Stimulated activated CD4-positive, alpha-beta T cell treated with anti-CD3 and anti-CD28 coated beads, Interleukin-4, amount 100 ng/mL, for 48 hours (primary cell): ENCODE results near the gene GZMH.
A peak's percentile ranks its signal among the peaks of the same experiment; 100 is the strongest.
"Not testable (repeated sequence)": the region's sequence is repeated elsewhere in the genome, so short reads cannot be mapped to it uniquely, and the experiment has no call there.

Experiments
- DNase-seq, 2 donors: peaks; one replicate each; pipeline ENCODE4 v3.0.0-alpha.2; 2020; ENCODE audit warnings: low read depth in 2 of 2

The GZMH gene, protein sequence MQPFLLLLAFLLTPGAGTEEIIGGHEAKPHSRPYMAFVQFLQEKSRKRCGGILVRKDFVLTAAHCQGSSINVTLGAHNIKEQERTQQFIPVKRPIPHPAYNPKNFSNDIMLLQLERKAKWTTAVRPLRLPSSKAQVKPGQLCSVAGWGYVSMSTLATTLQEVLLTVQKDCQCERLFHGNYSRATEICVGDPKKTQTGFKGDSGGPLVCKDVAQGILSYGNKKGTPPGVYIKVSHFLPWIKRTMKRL

DNA sequence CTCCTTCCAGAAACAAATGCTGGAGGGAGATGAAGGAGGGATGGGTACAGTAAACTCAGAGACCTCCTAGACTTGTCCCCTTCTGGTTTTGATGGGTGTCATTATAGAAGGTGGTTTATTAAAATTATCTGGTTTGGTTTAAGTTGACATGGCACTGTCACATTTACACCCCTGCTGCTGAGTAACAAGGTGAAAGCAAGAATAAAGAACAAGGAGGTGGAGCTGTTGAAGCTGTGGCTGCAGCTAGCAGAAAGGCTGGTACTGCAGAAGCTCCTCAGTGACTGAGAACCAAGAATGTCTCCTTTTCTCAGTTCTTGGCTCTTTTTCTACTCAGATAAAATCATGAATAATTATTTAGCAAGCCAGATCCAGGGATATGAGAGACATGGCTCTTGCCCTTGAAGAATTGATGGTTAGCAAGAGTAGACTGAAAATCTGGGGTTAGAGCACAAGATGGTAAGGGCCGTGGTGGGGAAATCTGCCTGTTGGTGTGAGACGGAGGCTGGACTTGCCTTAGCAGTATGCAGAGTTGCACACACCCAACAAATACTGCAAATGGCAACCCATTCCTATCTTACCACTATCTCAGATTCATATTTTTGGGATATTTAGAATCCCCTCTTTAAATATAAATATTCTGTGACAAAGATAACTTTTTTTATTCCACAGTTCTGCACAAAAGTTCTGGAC, at the start of gene GZMH:
Gene GZMH, minus strand, starts transcription at position 31 of the 690 bp plus-strand sequence. CDS start 72 bp downstream, outside the sequence.
- DNase-seq = no peak

DNA sequence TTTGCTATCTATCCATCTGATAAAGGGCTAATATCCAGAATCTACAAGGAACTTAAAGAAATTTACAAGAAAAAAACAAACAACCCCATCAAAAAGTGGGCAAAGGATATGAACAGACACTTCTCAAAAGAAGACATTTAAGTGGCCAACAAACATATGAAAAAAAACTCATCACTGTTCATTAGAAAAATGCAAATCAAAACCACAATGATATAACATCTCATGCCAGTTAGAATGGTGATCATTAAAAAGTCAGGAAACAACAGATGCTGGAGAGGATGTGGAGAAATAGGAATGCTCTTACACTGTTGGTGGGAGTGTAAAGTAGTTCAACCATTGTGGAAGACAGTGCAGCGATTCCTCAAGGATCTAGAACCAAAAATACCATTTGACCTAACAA, 38.9 kb upstream of the GZMH start:
- not testable (repeated sequence) for DNase-seq

DNA sequence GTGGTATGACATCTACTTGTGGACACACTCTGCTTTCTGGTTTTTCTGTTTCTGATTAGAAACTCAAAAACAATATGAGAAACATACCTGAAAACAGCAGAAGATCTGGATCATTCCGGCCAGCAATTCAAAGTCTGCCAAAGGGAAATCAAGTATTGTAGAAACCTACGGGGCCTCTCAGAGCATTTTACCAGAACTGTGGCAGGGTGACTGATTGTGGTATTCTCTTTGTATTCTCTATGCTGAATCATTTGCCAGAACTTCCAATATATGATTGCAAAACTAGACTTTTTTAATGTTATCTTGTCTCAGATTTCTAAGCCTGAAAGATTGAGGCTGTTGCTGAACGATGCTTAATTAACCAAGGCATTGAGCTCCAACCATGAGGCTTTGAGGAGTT, 30.4 kb upstream of the GZMH start:
- DNase-seq = no peak

DNA sequence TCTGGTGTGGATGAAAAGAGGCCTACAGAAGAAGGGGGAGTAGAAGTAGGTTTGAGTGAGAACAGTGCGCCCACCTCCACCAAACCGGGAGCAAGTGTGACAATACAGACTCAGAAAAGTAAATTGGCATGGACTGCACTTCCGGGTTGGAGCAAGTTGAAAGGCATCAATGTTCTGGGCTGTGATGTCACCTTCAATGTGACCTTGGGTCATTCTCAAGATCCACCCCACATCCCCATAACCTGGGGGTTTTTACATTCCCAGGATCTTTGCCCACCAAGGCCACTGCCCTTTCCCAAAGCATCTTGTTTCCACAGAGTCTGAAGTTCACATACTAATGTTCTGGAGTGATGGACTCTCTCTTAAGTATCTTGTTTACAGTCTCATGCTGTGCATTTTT, 29.8 kb upstream of the GZMH start:
- DNase-seq = no peak

DNA sequence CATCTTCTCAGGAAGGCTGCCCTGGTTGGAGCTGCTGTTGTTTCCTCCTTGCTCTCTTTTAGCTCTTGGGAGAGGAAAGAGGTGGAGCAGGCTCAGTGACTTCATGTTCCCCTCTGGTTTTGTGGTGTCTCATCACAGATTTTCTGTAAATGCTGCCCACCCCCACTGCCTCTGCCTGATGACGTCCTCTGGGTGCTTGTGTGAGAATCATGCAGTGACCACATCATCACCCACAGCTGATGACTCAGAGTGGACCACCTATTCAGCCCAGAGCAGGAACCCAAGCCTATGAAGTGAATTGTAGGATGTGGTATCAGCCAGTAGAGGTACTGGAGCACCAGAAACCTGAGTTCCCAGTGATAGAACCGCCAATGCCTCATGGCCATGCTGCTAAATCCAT, 24.7 kb upstream of the GZMH start, which contains the start of gene GZMB:
Gene GZMB, minus strand, starts transcription at position 33 of the 400 bp plus-strand sequence. Its CDS starts 30 bp downstream, at position 3.
- peak; percentile 55 to 65 for DNase-seq

DNA sequence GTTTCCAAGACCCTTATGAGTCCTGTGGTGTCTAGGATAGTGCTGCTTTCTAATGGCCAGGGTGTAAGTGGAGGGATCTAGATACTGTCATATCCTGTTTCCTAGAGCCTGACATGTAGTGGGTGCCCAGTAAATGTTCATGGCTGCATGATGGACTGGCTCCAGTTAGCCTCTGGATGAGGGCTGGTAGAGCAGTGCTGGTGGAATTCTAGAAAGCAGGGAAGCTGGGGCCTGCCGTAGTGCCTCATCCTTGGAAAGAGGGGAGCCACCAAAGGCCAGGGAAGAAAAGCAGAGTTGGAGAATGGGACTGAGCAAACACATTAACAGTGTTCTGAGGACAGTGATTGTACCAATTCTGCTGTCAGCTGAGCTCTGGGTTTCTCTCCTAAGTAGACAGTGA, 23.9 kb upstream of the GZMH start:
- DNase-seq = no peak

DNA sequence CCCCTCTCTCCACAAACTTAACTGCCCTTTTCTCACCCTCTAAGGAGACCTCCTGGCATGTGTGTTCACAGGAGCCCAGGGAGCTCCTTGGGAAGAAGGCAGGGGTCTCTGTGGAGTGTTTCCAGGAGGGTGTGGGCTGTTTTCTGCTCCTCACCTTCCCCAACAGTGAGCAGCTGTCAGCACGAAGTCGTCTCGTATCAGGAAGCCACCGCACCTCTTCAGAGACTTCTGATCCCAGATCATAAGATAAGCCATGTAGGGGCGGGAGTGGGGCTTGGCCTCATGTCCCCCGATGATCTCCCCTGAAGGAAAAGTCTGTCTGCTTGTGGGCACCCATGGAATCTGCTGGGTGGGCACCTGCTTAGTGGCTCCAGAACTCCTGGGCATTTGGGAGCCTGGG, 23.3 kb upstream of the GZMH start:
- DNase-seq = no peak

DNA sequence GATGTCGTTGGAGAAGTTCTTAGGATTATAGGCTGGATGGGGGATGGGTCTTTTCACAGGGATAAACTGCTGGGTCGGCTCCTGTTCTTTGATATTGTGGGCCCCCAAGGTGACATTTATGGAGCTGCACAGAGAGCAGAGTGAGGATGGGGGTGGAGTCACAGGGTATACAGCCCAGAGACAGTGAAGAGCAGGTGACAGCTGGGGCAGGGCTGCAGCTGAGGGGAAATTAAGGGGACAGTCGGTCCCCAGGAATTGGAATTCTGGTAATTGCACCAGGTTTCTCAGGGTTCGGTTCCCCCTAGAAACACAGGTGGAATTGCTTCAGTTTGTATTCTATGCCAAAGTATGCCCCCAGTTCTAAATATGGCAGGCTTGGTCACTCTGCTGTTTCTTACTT, 22.9 kb upstream of the GZMH start:
- DNase-seq = no peak

DNA sequence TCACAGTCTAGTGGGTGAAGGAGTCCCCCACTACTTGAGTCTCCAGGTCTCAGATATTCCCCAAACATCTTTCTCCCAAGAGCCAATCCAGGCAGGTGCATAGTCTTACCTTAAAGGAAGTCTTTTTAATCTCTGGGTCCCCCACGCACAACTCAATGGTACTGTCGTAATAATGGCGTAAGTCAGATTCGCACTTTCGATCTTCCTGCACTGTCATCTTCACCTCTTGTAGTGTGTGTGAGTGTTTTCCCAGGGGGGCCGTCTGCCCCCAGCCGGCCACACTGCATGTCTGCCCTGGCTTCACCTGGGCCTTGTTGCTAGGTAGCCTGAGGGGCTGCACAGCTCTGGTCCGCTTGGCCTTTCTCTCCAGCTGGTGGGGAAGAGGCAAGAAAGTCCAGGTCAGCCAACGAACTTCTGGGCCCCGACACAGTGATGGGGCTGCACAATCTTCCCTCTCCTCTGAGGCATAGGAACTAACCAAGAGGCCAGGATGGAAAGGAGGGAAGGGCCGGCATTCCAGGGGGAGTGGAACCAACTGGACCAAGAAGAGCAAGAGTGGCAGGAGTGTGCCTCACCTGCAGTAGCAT, 22.4 kb upstream of the GZMH start:
- no peak for DNase-seq

DNA sequence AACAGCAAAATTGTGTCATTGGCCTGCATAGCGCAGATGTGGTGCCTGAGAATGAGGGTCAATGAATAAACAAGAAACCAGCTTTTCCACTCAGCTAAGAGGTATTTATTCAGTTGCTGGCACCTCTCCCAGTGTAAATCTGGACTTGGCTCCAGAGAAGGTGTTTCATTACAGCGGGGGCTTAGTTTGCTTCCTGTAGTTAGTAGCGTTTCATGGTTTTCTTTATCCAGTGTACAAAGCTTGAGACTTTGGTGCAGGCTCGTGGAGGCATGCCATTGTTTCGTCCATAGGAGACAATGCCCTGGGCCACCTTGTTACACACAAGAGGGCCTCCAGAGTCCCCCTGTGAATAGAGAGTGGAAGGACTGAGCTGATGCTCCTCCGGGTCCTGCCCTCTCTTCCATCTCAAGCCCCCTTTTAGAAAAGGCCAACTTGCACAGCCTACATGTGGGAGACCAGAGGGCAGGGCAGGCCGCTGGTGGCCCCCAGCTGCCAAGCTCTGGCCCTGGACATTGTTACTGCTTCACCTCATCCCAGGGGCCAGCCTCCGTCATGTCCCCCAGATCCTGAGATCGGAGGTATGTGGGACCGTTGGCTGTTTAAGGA, 21.5 kb upstream of the GZMH start:
- no peak for DNase-seq

DNA sequence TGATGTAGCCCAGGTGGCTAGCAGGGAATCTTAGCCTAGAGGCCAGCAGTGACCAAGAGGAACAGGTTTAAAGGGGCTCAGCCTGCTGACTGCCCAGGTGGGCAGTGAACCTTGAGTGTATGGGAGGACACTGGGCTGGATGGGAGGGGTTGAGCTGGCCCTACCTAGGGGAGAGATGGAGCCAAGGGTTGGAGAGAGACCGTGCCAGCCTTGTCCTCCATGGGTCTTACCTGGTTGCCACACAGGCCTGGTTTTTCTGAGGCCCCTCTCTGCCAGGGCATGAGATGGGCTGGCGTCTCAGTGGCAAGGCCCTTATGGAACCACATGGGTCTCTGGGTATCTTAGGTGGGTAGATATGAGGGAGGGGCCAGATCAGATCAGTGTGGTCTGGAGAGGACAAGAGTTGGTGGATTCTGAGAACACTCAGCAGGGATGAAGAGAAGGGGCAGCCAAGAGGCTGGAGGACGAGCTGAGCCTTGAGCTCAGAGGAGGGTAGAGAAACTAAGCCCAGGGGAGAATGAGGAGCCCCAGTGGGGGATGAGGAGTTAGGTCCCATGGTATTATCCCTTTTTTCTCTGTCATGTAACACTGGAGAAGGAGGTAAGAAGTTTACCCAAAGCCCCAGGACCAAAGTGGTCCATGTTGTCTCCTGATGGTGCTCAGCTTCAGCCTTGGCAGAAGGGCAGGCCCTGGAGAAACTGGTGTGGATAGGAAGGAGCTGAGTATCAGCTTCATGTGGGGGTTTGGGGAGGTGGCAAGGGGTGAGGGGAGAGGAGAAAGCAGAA, 20.8 kb upstream of the GZMH start:
- no peak for DNase-seq

DNA sequence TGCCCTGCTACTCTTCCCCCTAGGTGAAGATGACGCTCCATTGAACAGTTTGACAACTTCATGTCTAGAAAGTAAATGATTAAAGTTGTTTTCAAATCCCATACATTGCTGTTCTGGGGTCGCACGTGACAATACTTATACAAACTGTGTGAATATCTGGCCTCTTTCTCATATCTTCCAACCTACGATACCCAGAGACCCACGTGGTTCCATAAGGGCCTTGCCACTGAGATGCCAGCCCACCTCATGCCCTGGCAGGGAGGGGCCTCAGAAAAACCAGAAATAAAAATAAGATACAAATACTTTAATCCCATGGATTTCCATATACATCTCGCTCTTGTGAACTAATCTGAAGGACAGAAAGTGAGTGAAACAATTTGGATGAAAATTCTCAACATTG, 20.0 kb upstream of the GZMH start:
- no peak for DNase-seq

DNA sequence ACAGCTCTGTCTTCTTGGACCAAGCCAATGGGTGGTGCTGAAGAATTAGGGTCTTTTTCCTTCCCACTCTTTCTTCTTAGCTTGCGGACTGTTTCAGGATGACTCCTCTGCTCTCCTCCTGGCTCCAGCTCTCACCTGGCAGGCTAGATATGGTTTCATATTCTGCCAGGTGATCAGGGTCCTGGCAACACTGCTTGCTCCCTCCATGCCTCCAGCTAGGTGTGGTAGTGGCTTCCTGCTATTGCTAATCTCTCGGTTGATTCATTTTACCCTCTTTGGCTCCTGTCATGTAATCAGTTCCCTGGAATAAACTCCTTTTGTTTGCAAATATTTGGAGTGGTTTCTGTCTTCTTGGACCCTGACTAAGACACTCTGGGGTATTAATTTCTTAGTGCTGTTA, 4.3 kb upstream of the GZMH start:
- DNase-seq = no peak

DNA sequence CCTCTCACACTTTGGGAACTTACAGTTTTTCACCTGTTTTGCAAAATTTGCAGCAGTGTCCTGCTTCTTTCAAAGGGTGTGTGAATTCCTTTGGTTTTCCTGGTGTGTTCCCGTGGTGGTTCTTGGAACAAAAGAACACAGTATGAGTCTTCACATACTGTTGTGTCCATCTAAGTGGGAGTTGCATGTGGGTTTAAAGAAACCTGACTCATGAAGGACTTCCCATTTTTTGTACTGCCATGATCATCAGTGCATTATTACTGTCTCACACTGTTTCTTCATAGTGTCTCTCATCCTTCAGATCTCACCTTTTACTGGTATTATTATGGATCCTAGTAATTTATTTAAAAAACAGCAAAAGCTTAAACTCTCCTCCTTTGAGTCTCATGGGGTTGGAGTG, 3.8 kb upstream of the GZMH start:
- no peak for DNase-seq

DNA sequence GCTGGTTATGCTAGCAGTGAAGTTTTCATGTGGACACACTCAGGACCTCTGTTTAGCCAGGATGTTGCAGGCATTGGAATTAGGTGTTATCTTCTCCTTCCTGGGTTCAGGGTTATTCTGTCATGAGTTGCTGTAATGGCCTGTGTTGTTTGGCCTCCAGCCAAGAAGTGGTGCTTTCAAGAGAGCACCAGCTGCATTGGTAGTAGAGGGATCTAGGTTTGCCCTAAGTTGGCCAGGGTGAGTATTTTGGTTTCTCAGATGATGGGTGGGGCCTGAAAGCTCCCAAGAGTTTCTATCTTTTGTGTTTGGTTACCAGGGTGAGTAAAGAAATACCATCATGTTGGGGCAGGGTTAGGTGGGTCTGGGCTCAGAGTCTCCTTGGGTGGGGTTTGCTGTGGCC, 2.7 kb upstream of the GZMH start:
- no peak for DNase-seq

DNA sequence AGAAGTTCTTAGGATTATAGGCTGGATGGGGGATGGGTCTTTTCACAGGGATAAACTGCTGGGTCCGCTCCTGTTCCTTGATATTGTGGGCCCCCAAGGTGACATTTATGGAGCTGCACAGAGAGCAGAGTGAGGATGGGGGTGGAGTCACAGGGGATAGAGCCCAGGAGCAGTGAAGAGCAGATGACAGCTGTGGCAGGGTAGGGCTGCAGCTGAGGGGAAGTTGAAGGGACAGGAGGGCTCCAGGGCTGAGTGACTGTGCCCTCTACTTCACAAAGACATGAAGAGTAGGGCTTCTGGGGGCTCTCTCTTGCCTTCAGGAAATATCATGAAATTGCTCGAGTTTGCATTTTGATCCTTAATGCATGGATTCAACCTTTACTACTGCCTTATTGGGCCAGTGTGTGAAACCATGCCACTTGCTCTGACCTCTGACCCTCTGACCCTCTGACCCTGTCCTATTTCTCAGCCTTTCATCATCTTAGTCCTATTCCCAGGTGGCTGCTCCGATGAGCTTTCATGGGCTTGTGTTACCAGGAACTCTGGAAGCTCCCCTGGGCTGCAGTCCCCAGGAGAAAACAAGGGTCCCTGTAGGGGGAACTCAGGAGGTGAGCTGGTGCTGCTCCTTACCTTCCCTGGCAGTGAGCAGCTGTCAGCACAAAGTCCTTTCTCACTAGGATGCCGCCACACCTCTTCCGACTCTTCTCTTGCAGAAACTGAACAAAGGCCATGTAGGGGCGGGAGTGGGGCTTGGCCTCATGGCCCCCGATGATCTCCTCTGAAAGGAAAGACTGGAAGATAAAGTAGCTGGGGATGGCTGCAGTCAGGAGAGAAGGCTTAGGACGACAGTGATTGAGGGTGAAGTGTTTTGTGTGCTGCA, 1.6 kb downstream of the GZMH start:
- no peak for DNase-seq

DNA sequence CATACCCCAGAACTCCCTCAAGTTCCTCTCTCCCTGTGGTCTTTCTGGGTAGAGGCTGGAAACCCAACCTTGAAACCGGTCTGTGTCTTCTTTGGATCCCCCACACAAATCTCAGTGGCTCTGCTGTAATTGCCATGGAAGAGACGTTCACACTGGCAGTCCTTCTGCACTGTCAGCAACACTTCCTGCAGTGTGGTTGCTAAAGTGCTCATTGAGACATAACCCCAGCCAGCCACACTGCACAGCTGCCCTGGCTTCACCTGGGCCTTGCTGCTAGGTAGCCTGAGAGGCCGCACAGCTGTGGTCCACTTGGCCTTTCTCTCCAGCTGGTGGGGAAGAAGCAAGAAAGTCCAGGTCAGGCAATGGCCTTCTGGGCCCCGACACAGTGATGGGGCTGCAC, 2.4 kb downstream of the GZMH start:
- DNase-seq = no peak

DNA sequence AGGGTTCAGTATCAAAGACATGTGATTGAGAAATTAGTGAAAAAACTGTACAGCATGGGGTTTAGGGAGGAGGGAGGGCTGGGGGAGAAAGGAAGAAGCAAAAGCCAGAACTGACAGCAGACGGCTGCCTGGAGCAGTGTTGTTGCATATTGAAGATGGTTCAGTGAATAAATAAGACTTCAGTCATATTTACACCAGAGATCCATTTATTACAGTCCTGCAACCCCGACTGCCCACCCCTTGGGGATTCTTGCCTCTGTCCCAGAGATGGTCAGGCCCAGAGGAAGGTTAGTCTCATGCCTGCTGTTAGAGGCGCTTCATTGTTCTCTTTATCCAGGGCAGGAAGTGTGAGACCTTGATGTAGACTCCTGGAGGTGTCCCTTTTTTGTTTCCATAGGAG, 3.2 kb downstream of the GZMH start:
- DNase-seq = no peak

DNA sequence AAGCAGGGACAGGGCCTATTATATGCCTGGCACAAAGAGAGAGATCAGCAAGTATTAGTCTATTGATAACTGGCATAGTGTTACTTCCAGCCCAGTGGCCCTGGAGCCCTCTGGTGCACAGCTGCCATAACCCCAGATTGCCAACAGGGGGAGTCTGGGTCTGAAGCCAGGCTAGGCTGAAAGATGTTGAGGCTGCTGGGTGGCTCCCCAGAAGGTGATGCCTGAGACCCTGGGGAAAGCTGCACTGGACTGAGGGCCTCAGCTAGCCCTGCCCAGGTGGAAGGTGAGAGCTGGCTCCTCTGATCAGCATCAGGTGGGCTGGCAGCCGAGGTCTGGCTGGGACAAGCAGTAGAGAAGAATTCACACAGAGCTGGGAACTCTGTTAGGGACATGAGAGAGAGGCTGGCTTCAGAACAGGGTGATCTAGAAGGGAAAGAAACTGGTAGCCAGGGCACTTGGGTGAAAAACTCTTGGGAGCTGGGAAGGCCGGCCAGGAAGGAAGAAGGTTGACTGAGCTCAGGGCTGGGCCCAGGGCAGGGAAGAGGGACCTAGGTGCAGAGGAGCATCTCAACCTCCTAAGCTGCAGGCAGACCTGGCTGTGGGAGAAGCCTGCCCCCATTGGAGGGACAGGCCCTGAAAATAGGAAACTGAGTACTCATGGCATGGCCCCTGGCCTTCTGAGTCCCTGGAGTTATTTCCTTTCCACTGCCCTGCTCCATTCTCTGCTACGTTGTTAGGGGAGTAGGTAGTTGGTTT, 3.9 kb downstream of the GZMH start:
- peak; percentile 54 to 57 for DNase-seq

DNA sequence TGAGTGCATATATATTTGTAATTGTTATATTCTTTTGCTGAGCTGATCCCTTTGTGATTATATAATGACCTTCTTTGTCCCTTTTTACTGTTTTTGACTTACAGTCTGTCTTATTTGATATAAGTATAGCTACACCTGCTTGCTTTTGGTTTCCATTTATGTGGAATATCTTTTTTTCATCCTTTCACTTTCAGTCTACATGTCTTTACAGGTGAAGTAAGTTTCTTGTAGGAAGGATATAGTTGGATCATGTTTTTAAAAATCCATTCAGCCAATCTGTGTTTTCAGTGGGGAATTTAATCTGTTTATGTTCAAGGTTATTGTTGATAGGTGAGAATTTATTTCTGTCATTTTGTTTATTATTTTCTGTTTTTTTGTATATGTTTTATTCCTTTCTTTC, 12.1 kb downstream of the GZMH start:
- DNase-seq = no peak
